Neural cell (in vitro differentiated cells): ENCODE measurements around the gene RNF223. TPM values are rescaled to one million over a fixed set of nuclear protein-coding genes. Genes with fewer than 3 reads are reported as not detected.

Experiments used
- H2AFZ ChIP-seq: fragments of 200-600, 300-800 bp; sonication (generic), shearing (Covaris generic); 2 replicates; pipeline ENCODE4 v1.6.0; 2014; ENCODE audit warnings: low read depth, mild to moderate bottlenecking, antibody characterized with exemption, low read length, moderate library complexity
- H3F3A ChIP-seq: fragments of 200-600 bp; shearing (Covaris generic); 2 replicates; pipeline ENCODE4 v1.6.1; 2016; ENCODE audit warnings: mild to moderate bottlenecking, moderate library complexity, mixed read lengths, antibody characterized with exemption, low read length; ENCODE audit not compliant: insufficient read depth, poor library complexity, severe bottlenecking
- H3K27ac ChIP-seq: fragments of 200-600, 300-800 bp; sonication (generic), shearing (Covaris generic); 2 replicates; pipeline ENCODE4 v1.5.1; 2014; ENCODE audit warnings: mild to moderate bottlenecking, low read length, moderate library complexity
- H3K27me3 ChIP-seq: fragments of 300-800, 200-600 bp; sonication (generic), shearing (Covaris generic); 2 replicates; pipeline ENCODE4 v1.6.0; 2014; ENCODE audit warnings: mild to moderate bottlenecking, low read depth, low read length, moderate library complexity; ENCODE audit not compliant: insufficient read depth
- H3K36me3 ChIP-seq: fragments of 300-800, 200-600 bp; sonication (generic), shearing (Covaris generic); 2 replicates; pipeline ENCODE4 v1.5.1; 2014; ENCODE audit warnings: mild to moderate bottlenecking, antibody characterized with exemption, low read length, moderate library complexity; ENCODE audit not compliant: insufficient read depth
- H3K4me2 ChIP-seq: fragments of 300-800, 200-600 bp; sonication (generic), shearing (Covaris generic); 2 replicates; pipeline ENCODE4 v1.6.0; 2014; ENCODE audit warnings: mild to moderate bottlenecking, low read length
- H3K4me3 ChIP-seq: fragments of 300-800, 200-600 bp; sonication (generic), shearing (Covaris generic); 2 replicates; pipeline ENCODE4 v1.5.1; 2014; ENCODE audit warnings: mild to moderate bottlenecking, low read length, moderate library complexity
- H3K79me2 ChIP-seq: fragments of 200-600 bp; shearing (Covaris generic); replicated peaks from 2 replicates; pipeline ENCODE4 v1.6.0; 2014; ENCODE audit warnings: mild to moderate bottlenecking, low read length, moderate library complexity; ENCODE audit not compliant: insufficient read depth
- H3K9ac ChIP-seq: fragments of 300-800, 200-600 bp; sonication (generic), shearing (Covaris generic); 2 replicates; pipeline ENCODE4 v1.6.1; 2016; ENCODE audit warnings: mild to moderate bottlenecking, low read length, mixed read lengths
- H3K9me2 ChIP-seq: fragments of 200-600 bp; shearing (Covaris generic); 2 replicates; pipeline ENCODE4 v1.6.1; 2016; ENCODE audit warnings: mild to moderate bottlenecking, low read length, mixed read lengths; ENCODE audit not compliant: insufficient read depth
- H3K9me3 ChIP-seq: fragments of 200-600, 300-800 bp; sonication (generic), shearing (Covaris generic); 2 replicates; pipeline ENCODE4 v1.6.1; 2016; ENCODE audit warnings: mild to moderate bottlenecking, mixed run types, low read length, moderate library complexity, mixed read lengths
- H4K20me1 ChIP-seq: fragments of 200-600 bp; shearing (Covaris generic); 2 replicates; pipeline ENCODE4 v1.6.1; 2016; ENCODE audit warnings: mild to moderate bottlenecking, mixed run types; ENCODE audit not compliant: insufficient read depth
- EP300 ChIP-seq: fragments of 450-650 bp; conservative IDR thresholded peaks from 2 replicates; pipeline ENCODE4 v1.6.1; 2014; ENCODE audit warnings: antibody characterized with exemption, mild to moderate bottlenecking, moderate library complexity; ENCODE audit not compliant: poor library complexity, severe bottlenecking
- EZH2 ChIP-seq: fragments of 200-600, 300-800 bp; shearing (Covaris generic), sonication (generic); IDR thresholded peaks from 2 replicates; pipeline ENCODE4 v1.6.1; 2014; ENCODE audit warnings: antibody characterized with exemption, low read length, borderline replicate concordance, mild to moderate bottlenecking; ENCODE audit not compliant: insufficient read depth, poor library complexity, severe bottlenecking
- MXI1 ChIP-seq: fragments of 450-650 bp; conservative IDR thresholded peaks from 2 replicates; pipeline ENCODE4 v1.6.1; 2014; ENCODE audit warnings: antibody characterized with exemption, mild to moderate bottlenecking; ENCODE audit not compliant: poor library complexity, severe bottlenecking
- POLR2AphosphoS5 ChIP-seq: IDR thresholded peaks from 2 replicates; pipeline ENCODE4 v1.6.1; 2012
- RAD21 ChIP-seq: fragments of 450-650 bp; conservative IDR thresholded peaks from 2 replicates; pipeline ENCODE4 v1.6.1; 2014; ENCODE audit warnings: antibody characterized with exemption, mild to moderate bottlenecking, moderate library complexity
- REST ChIP-seq: IDR thresholded peaks from 2 replicates; pipeline ENCODE4 v1.6.1; 2012; ENCODE audit warnings: borderline replicate concordance
- SMC3 ChIP-seq: fragments of 450-650 bp; conservative IDR thresholded peaks from 2 replicates; pipeline ENCODE4 v1.6.1; 2014; ENCODE audit warnings: antibody characterized with exemption, mild to moderate bottlenecking, moderate library complexity; ENCODE audit not compliant: poor library complexity
- TAF1 ChIP-seq: IDR thresholded peaks from 2 replicates; pipeline ENCODE4 v1.6.1; 2012; ENCODE audit warnings: low read depth
- polyA plus RNA-seq: library from polyadenylated mRNA; depleted of rRNA; stranded (reverse); fragments of >200 nt; gene quantifications from 2 replicates; pipeline ENCODE4 v1.2.3, GENCODE V29; 2014
- TF ChIP-seq, protein P1 (sequence below): fragments of 450-650 bp; IDR thresholded peaks from 2 replicates; pipeline ENCODE4 v1.5.1; 2014; ENCODE audit warnings: antibody characterized with exemption, mild to moderate bottlenecking, moderate library complexity; ENCODE audit not compliant: poor library complexity, severe bottlenecking

The RNF223 gene
- polyA plus RNA-seq, 1 donor from 2014 or later, result not detected

DNA sequence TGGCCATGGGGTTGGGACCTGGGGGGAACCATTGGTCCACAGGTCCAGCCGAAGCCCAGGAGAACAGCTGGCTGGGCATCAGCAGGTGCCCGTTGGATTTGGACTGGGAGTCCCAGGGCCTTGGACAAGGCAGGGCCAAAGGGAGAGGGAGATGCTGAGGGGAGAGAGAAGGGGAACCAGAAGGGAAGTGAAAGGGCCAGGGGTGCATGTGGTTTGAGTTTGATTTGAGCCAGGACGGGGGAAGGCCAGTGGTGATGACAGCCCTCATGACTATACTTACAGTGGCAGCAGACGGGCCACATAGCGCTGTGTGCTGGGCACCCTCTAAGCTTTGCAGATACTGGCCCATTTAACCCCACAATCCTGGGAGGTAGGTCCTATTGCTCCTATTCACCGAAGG, 35.4 kb downstream of the RNF223 start:
- TF ChIP-seq, protein P1, sequence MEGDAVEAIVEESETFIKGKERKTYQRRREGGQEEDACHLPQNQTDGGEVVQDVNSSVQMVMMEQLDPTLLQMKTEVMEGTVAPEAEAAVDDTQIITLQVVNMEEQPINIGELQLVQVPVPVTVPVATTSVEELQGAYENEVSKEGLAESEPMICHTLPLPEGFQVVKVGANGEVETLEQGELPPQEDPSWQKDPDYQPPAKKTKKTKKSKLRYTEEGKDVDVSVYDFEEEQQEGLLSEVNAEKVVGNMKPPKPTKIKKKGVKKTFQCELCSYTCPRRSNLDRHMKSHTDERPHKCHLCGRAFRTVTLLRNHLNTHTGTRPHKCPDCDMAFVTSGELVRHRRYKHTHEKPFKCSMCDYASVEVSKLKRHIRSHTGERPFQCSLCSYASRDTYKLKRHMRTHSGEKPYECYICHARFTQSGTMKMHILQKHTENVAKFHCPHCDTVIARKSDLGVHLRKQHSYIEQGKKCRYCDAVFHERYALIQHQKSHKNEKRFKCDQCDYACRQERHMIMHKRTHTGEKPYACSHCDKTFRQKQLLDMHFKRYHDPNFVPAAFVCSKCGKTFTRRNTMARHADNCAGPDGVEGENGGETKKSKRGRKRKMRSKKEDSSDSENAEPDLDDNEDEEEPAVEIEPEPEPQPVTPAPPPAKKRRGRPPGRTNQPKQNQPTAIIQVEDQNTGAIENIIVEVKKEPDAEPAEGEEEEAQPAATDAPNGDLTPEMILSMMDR, result no peak
- no peak for TF ChIP-seq REST
- no peak for TF ChIP-seq TAF1
- TF ChIP-seq RAD21, result no peak
- no peak for TF ChIP-seq EZH2
- TF ChIP-seq SMC3, result no peak
- Histone ChIP-seq H3K79me2 (peaks cover 4% of the 10 kb centered on the region), H3K36me3 (no peaks in the 10 kb centered on the region), H3K4me3 (peak overlapping the region; percentile 66), H2AFZ (no peak overlapping the region), H3K4me2 (no peak overlapping the region), H3K9me2 (no peaks in the 10 kb centered on the region), H3K9ac (no peak overlapping the region), H3K27me3 (no peaks in the 10 kb centered on the region), H3F3A (no peaks in the 10 kb centered on the region), H4K20me1 (no peaks in the 10 kb centered on the region), H3K9me3 (no peaks in the 10 kb centered on the region), H3K27ac (no peak overlapping the region)

GRCh38 chr1:1037366-1038327, 36.5 kb downstream of the RNF223 start:
- H3K36me3 ChIP-seq, result no peaks in the 10 kb centered on the region
- H3K9ac ChIP-seq, result no peak overlapping the region
- H4K20me1 ChIP-seq, result no peaks in the 10 kb centered on the region
- H3K4me2 ChIP-seq, result no peak overlapping the region
- no peak overlapping the region for H2AFZ ChIP-seq
- H3F3A ChIP-seq, result no peaks in the 10 kb centered on the region
- TF ChIP-seq MXI1 (no peak), POLR2AphosphoS5 (no peak), RAD21 (no peak), SMC3 (no peak), EP300 (no peak), EZH2 (no peak), TAF1 (no peak), REST (no peak)
- TF ChIP-seq, protein P1, result no peak
- H3K27me3 ChIP-seq, result no peaks in the 10 kb centered on the region
- no peak overlapping the region for H3K4me3 ChIP-seq
- no peaks in the 10 kb centered on the region for H3K9me3 ChIP-seq
- H3K79me2 ChIP-seq, result peaks cover 4% of the 10 kb centered on the region
- no peaks in the 10 kb centered on the region for H3K9me2 ChIP-seq
- no peak overlapping the region for H3K27ac ChIP-seq
